Esophagus squamous epithelium (tissue), 5 donors: ENCODE data around the gene TCP11L1. TPM values are rescaled to one million over a fixed set of nuclear protein-coding genes. Genes with fewer than 3 reads are reported as not detected.

Source experiments
- DNase-seq: peaks from one replicate; lab custom pipeline; 2025; lab: John Stamatoyannopoulos, UW
- H3K27ac ChIP-seq, 4 donors: fragments of 200-600 bp; sonication (generic); one replicate each; pipeline ENCODE4 v1.5.1; 2016 to 2019; ENCODE audit warnings: mild to moderate bottlenecking in 1 of 4
- H3K27me3 ChIP-seq, 4 donors: fragments of 200-600 bp; sonication (generic); 1 replicate in 3 of 4; 2 replicates in 1 of 4; pipeline versions ENCODE4 v1.5.1 to v1.6.0; 2017 to 2021; ENCODE audit warnings: antibody characterized with exemption in 1 of 4
- H3K36me3 ChIP-seq, 3 donors: fragments of 200-600 bp; sonication (generic); one replicate each; pipeline ENCODE4 v1.5.1; 2016 to 2019
- H3K4me1 ChIP-seq, 3 donors: fragments of 200-600 bp; sonication (generic); one replicate each; pipeline ENCODE4 v1.5.1; 2017 to 2019
- H3K4me3 ChIP-seq, 4 donors: fragments of 200-600 bp; sonication (generic); 1 replicate in 3 of 4; 2 replicates in 1 of 4; pipeline ENCODE4 v1.5.1; 2016 to 2019; ENCODE audit warnings: mild to moderate bottlenecking in 2 of 4, moderate library complexity in 1 of 4
- H3K9me3 ChIP-seq, 3 donors: fragments of 200-600 bp; sonication (generic); one replicate each; pipeline ENCODE4 v1.5.1; 2016 to 2019
- CTCF ChIP-seq, 6 experiments: fragments of 450-650 bp in 4 of 6; fragments of 200-600 bp in 2 of 6; sonication (generic) in 2 of 6; IDR thresholded peaks; one replicate each; pipeline ENCODE4 v1.5.1; 2016 to 2019; ENCODE audit warnings: antibody characterized with exemption in 6 of 6, mild to moderate bottlenecking in 4 of 6, moderate library complexity in 4 of 6
- POLR2A ChIP-seq, 4 donors: fragments of 450-650 bp; IDR thresholded peaks; one replicate each; pipeline ENCODE4 v1.6.1; 2017; ENCODE audit warnings: antibody characterized with exemption in 4 of 4, mild to moderate bottlenecking in 4 of 4, moderate library complexity in 3 of 4
- WGBS, 2 donors: methylation state at CpG; one replicate each; pipeline ENCODE4 v1.1.5; 2018; 5-methylcytosine and 5-hydroxymethylcytosine counted together
- intact Hi-C: fragments of 100-400 bp; cut with DNase I; formaldehyde crosslinking; loops from one replicate; pipeline ENCODE4 v1.15.0; 2022
- total RNA-seq, 4 donors: library from RNA; depleted of rRNA; stranded (reverse); fragments of >200 nt; gene quantifications; one replicate each; pipeline ENCODE4 v1.1.0, GENCODE V29; 2016
- donor health status: DM: yes; HTN: yes; CAD: no.

The TCP11L1 gene
- total RNA-seq, 4 donors from 2014 or later: 15.0 to 31.8 (median 17.7) TPM

- peak overlapping the region; percentile 98 to 100 (median 98) for H3K27ac ChIP-seq
- peaks cover 2 to 60% (median 16%) of the 10 kb centered on the region in 3 donors for H3K4me1 ChIP-seq
- intact Hi-C loops: no loop called here
- 2 to 4% methylated on average over 14 to 30 of the region's 30 CpGs for WGBS, 2 donors
- TF ChIP-seq POLR2A (IDR thresholded peaks at IDR 0.05): no peak
- no peak for TF ChIP-seq CTCF (IDR thresholded peaks at IDR 0.05)
- H3K27me3 ChIP-seq: no peaks in the 10 kb centered on the region
- H3K9me3 ChIP-seq: no peaks in the 10 kb centered on the region
- peaks cover 0 to 18% (median 0%) of the 10 kb centered on the region in 3 donors for H3K36me3 ChIP-seq
- peak overlapping the region; percentile 84 to 96 (median 91) for H3K4me3 ChIP-seq
- DNase-seq: no peak
These were observed 875 bp downstream of the TCP11L1 start for GRCh38 chr11:33040033-33040861.

- peaks cover 0 to 22% (median 0%) of the 10 kb centered on the region in 3 donors for H3K36me3 ChIP-seq
- peak overlapping the region; percentile 98 to 100 (median 98) for H3K27ac ChIP-seq
- H3K4me1 ChIP-seq: peaks cover 6 to 68% (median 17%) of the 10 kb centered on the region in 3 donors
- whole genome bisulfite sequencing, 2 donors: 41 to 61% methylated on average over 5 of the region's 5 CpGs
- H3K4me3 ChIP-seq: peak overlapping the region in 3 of 4 donors; percentile 84 to 96 (median 88)
- intact Hi-C loops: no loop called here
- DNase-seq: no peak
- TF ChIP-seq POLR2A (IDR thresholded peaks at IDR 0.05): no peak
- TF ChIP-seq CTCF (IDR thresholded peaks at IDR 0.05): no peak
- no peaks in the 10 kb centered on the region for H3K9me3 ChIP-seq
- H3K27me3 ChIP-seq: no peaks in the 10 kb centered on the region
These were observed 1.6 kb downstream of the TCP11L1 start for GRCh38 chr11:33040862-33041453.

- 33 to 40% methylated on average over 2 of the region's 2 CpGs for WGBS, 2 donors
- TF ChIP-seq CTCF (IDR thresholded peaks at IDR 0.05) (no peak), POLR2A (IDR thresholded peaks at IDR 0.05) (no peak)
- H3K36me3 ChIP-seq: peaks cover 0 to 33% (median 0%) of the 10 kb centered on the region in 3 donors
- no peaks in the 10 kb centered on the region for H3K27me3 ChIP-seq
- no peaks in the 10 kb centered on the region for H3K9me3 ChIP-seq
- intact Hi-C loops: no loop called here
- no peak for DNase-seq
- H3K4me1 ChIP-seq: peaks cover 6 to 74% (median 21%) of the 10 kb centered on the region in 3 donors
- peak overlapping the region; percentile 20 to 72 (median 40) for H3K27ac ChIP-seq
- no peak overlapping the region for H3K4me3 ChIP-seq
These were observed 4.0 kb downstream of the TCP11L1 start for GRCh38 chr11:33043221-33043830.

- Histone ChIP-seq H3K27me3 (no peaks in the 10 kb centered on the region), H3K4me1 (peaks cover 6 to 70% (median 21%) of the 10 kb centered on the region in 3 donors), H3K9me3 (no peaks in the 10 kb centered on the region), H3K4me3 (no peak overlapping the region), H3K27ac (peak overlapping the region; percentile 20 to 72 (median 40)), H3K36me3 (peaks cover 0 to 34% (median 0%) of the 10 kb centered on the region in 3 donors)
- intact Hi-C loops: no loop called here
- no peak for DNase-seq
- TF ChIP-seq CTCF (IDR thresholded peaks at IDR 0.05) (no peak), POLR2A (IDR thresholded peaks at IDR 0.05) (no peak)
- 38 to 54% methylated on average over 4 of the region's 4 CpGs for WGBS, 2 donors
These were observed 4.9 kb downstream of the TCP11L1 start for GRCh38 chr11:33044285-33044756.
